A549 (cell line): ENCODE results near the gene PEX11B. TPM values are rescaled to one million over a fixed set of nuclear protein-coding genes. Genes with fewer than 3 reads are reported as not detected.

Experiments
- ATAC-seq, 2 experiments: fragments of 200-7000 bp in 1 of 2; fragments of >200 bp in 1 of 2; cut with Nextera tagmentation in 1 of 2; cut with Tn5 transposase in 1 of 2; 3 replicates each; pipeline versions ENCODE4 v1.8.0 to v1.9.1; 2018 to 2020; ENCODE audit warnings: mild to moderate bottlenecking in 1 of 2, moderate library complexity in 1 of 2
- CTCF ChIA-PET: fragments of 300-600 bp; sonication (Branson Sonifier 250); formaldehyde crosslinking; extraction: SDS; loops from one replicate; lab custom pipeline; 2021; ENCODE audit warnings: antibody characterized with exemption, inconsistent platforms; lab: Yijun Ruan, JAX
- POLR2A ChIA-PET: fragments of 350-600 bp; formaldehyde crosslinking; extraction: SDS; loops from one replicate; lab custom pipeline; 2021; ENCODE audit warnings: antibody characterized with exemption, inconsistent platforms; lab: Yijun Ruan, JAX
- DNase-seq, 2 experiments: peaks; one replicate each; pipeline versions ENCODE4 v3.0.0 to v3.0.0-alpha.2; 2011 to 2016; ENCODE audit warnings: low read depth in 1 of 2, low spot score in 1 of 2
- FAIRE-seq: peaks from 2 replicates; lab custom pipeline; 2011; peaks lifted over from hg19 to GRCh38; lab: Jason Lieb, UNC
- H3K27ac ChIP-seq, 2 experiments: fragments of >200 bp; sonication (Bioruptor Twin); formaldehyde crosslinking; 3 replicates each; pipeline ENCODE4 v1.5.1; 2016 to 2017
- H3K4me1 ChIP-seq: fragments of >200 bp; sonication (Bioruptor Twin); formaldehyde crosslinking; 3 replicates; pipeline ENCODE4 v1.6.1; 2016
- H3K4me2 ChIP-seq: fragments of >200 bp; sonication (Bioruptor Twin); formaldehyde crosslinking; 3 replicates; pipeline ENCODE4 v1.6.1; 2016
- H3K4me3 ChIP-seq: fragments of >200 bp; sonication (Bioruptor Twin); formaldehyde crosslinking; 3 replicates; pipeline ENCODE4 v1.5.1; 2016
- H3K9me3 ChIP-seq: fragments of >200 bp; sonication (Bioruptor Twin); formaldehyde crosslinking; 3 replicates; pipeline ENCODE4 v1.6.1; 2016
- BCL3 ChIP-seq: fragments of >200 bp; sonication (Bioruptor Twin); formaldehyde crosslinking; IDR thresholded peaks from 3 replicates; pipeline ENCODE4 v1.6.1; 2016
- CBX2 ChIP-seq: fragments of 200-600 bp; sonication (generic); IDR thresholded peaks from 2 replicates; pipeline ENCODE4 v1.6.1; 2016; ENCODE audit warnings: low read depth, mild to moderate bottlenecking, borderline replicate concordance
- CEBPB ChIP-seq, 2 experiments: fragments of >200 bp in 1 of 2; sonication (Bioruptor Twin) in 1 of 2; formaldehyde crosslinking in 1 of 2; IDR thresholded peaks; 2 replicates each; pipeline ENCODE4 v1.6.1; 2012 to 2016
- CHD2 ChIP-seq: fragments of 150-350 bp; IDR thresholded peaks from 2 replicates; pipeline ENCODE4 v1.6.1; 2014; ENCODE audit warnings: low read length; ENCODE audit not compliant: partially characterized antibody
- EP300 ChIP-seq, 2 experiments: fragments of >200 bp; sonication (Bioruptor Twin); formaldehyde crosslinking; IDR thresholded peaks; 2 replicates in 1 of 2; 3 replicates in 1 of 2; pipeline ENCODE4 v1.6.1; 2016 to 2017
- ESRRA ChIP-seq: fragments of 150-350 bp; IDR thresholded peaks from 2 replicates; pipeline ENCODE4 v1.6.1; 2014; ENCODE audit warnings: mild to moderate bottlenecking, low read length, borderline replicate concordance
- FOXS1 ChIP-seq: fragments of 250-450 bp; sonication (Bioruptor Pico); IDR thresholded peaks from 2 replicates; pipeline ENCODE4 v1.5.0; 2020; ENCODE audit warnings: mild to moderate bottlenecking, moderate library complexity
- HDAC2 ChIP-seq: fragments of 200-600 bp; sonication (generic); IDR thresholded peaks from 2 replicates; pipeline ENCODE4 v1.6.1; 2016
- HOXB13 ChIP-seq: fragments of 250-450 bp; sonication (Bioruptor Pico); IDR thresholded peaks from 2 replicates; pipeline ENCODE4 v1.5.0; 2020; ENCODE audit warnings: low read depth, mild to moderate bottlenecking, moderate library complexity
- JUN ChIP-seq, 2 experiments: fragments of >200 bp; sonication (Bioruptor Twin); formaldehyde crosslinking; IDR thresholded peaks; 2 replicates in 1 of 2; 3 replicates in 1 of 2; pipeline ENCODE4 v1.6.1; 2016 to 2017
- MAX ChIP-seq: IDR thresholded peaks from 2 replicates; pipeline ENCODE4 v1.6.1; 2012
- MYC ChIP-seq: IDR thresholded peaks from 2 replicates; pipeline ENCODE4 v1.6.1; 2012; ENCODE audit warnings: mild to moderate bottlenecking, inconsistent platforms, low read length, improper control_type of control experiment, borderline replicate concordance
- PHF8 ChIP-seq: fragments of 200-600 bp; sonication (generic); IDR thresholded peaks from 2 replicates; pipeline ENCODE4 v1.6.1; 2016; ENCODE audit warnings: low read depth, mild to moderate bottlenecking, antibody characterized with exemption, moderate library complexity, borderline replicate concordance
- POLR2A ChIP-seq: IDR thresholded peaks from 2 replicates; pipeline ENCODE4 v1.6.1; 2012; ENCODE audit warnings: mild to moderate bottlenecking, low read length
- RARB ChIP-seq: fragments of 250-450 bp; sonication (Bioruptor Pico); IDR thresholded peaks from 2 replicates; pipeline ENCODE4 v1.8.0; 2021; ENCODE audit warnings: mild to moderate bottlenecking, moderate library complexity
- RCOR1 ChIP-seq: fragments of 150-350 bp; IDR thresholded peaks from 2 replicates; pipeline ENCODE4 v1.6.1; 2014; ENCODE audit warnings: antibody characterized with exemption, low read length, low read depth
- ZFP36 ChIP-seq: fragments of 450-650 bp; IDR thresholded peaks from 2 replicates; pipeline ENCODE4 v1.6.1; 2014; ENCODE audit warnings: borderline replicate concordance; ENCODE audit not compliant: partially characterized antibody
- ZNF302 ChIP-seq: fragments of 250-450 bp; sonication (Bioruptor Pico); IDR thresholded peaks from 2 replicates; pipeline ENCODE4 v1.9.0; 2021; ENCODE audit warnings: inconsistent platforms, mild to moderate bottlenecking, moderate library complexity
- WGBS: methylation state at CpG from one replicate; pipeline ENCODE4 v1.1.6; 2017; ENCODE audit errors: missing lambda C conversion rate; 5-methylcytosine and 5-hydroxymethylcytosine counted together
- polyA plus RNA-seq, 4 experiments: library from polyadenylated mRNA; depleted of rRNA in 3 of 4; stranded (reverse); fragments of >200 nt; fragmentation: RNase III in 1 of 4; extraction: RNeasy Plus Mini Kit Qiagen cat#74134 plus additional on column Dnase treatment in 1 of 4; gene quantifications; 2 replicates in 3 of 4; 3 replicates in 1 of 4; pipeline ENCODE4 v1.2.3, GENCODE V29; 2011 to 2017

The PEX11B gene
- polyA plus RNA-seq, 2 of the 4 experiments (the other 2 are of a cell fraction): 13.9 to 40.6 TPM

GRCh38 chr1:145960468-145961108 lies 42.1 kb upstream of the PEX11B start:
- peak; percentile 45 to 70 for ATAC-seq
- no peak for FAIRE-seq
- peaks cover 58% of the 10 kb centered on the region for H3K4me1 ChIP-seq

GRCh38 chr1:145959957-145960467 lies 41.5 kb upstream of the PEX11B start:
- ATAC-seq: peak; percentile 0; a peak in 4 of 6 replicates
- TF ChIP-seq FOXS1 (CRISPR knock-in tag): no peak
- no peak for TF ChIP-seq MYC
- TF ChIP-seq HOXB13 (CRISPR knock-in tag): no peak
- peak overlapping the region; percentile 92 for H3K4me2 ChIP-seq
- peak overlapping the region; percentile 73 for H3K4me3 ChIP-seq
- no peak for DNase-seq
- no peak for FAIRE-seq
- 49% methylated on average over 2 of the region's 12 CpGs for WGBS
- peak overlapping the region; percentile 82 to 85 for H3K27ac ChIP-seq
- CTCF ChIA-PET: interaction anchor here (1.8 to 3.1 kb wide), 2 partner anchors 17 to 47 kb away, joined by 4 to 18 read pairs; no protein-coding TSS in a partner anchor
- POLR2A ChIA-PET: interaction anchor here (0.8 to 3.8 kb wide), 2 partner anchors 33 to 41 kb away, joined by 5 to 62 read pairs; partner anchors contain the start of genes PEX11B and RBM8A
- H3K9me3 ChIP-seq: no peaks in the 10 kb centered on the region
- peaks cover 56% of the 10 kb centered on the region for H3K4me1 ChIP-seq

More at GRCh38 chr1:145960468-145961108, 42.1 kb upstream of the PEX11B start:
- ChIA-PET CTCF (interaction anchor here (1.8 kb wide), 1 partner anchor 47 kb away, joined by 4 read pairs; no protein-coding TSS in a partner anchor), POLR2A (interaction anchor here (0.8 to 3.8 kb wide), 2 partner anchors 33 to 42 kb away, joined by 5 to 62 read pairs; partner anchors contain the start of genes PEX11B and RBM8A)
- H3K9me3 ChIP-seq: no peaks in the 10 kb centered on the region
- peak; percentile 67 to 91 for DNase-seq
- 4% methylated on average over 21 of the region's 44 CpGs for WGBS
- H3K27ac ChIP-seq: peak overlapping the region; percentile 82 to 85
- peak overlapping the region; percentile 92 for H3K4me2 ChIP-seq
- H3K4me3 ChIP-seq: peak overlapping the region; percentile 73
- TF ChIP-seq RCOR1 (no peak), PHF8 (peak; percentile 36), ZFP36 (no peak), RARB (CRISPR knock-in tag) (0 out of 2 replicates have a peak, but pooled peaks have one; percentile 37), JUN (IDR thresholded peaks at IDR 0.05) (peak in 1 of 2 experiments; percentile 55; a peak in 1 of 5 replicates), MAX (0 out of 2 replicates have a peak, but pooled peaks have one; percentile 17), POLR2A (peak; percentile 63), BCL3 (peak; percentile 15; the same call in 1 of the 3 replicates)

GRCh38 chr1:145959333-145959732 lies 40.8 kb upstream of the PEX11B start:
- DNase-seq: no peak
- ChIA-PET CTCF (interaction anchor here (1.8 to 3.9 kb wide), 6 partner anchors 16 to 113 kb away, joined by 4 to 18 read pairs (median 10); partner anchors contain the start of genes NUDT17 and RBM8A), POLR2A (interaction anchor here (3.8 kb wide), 1 partner anchor 32 kb away, joined by 62 read pairs; the partner anchor contains the start of gene RBM8A)
- no peak overlapping the region for H3K4me3 ChIP-seq
- H3K4me1 ChIP-seq: peaks cover 56% of the 10 kb centered on the region
- no peak overlapping the region; the same call in 2 of the 3 replicates for H3K4me2 ChIP-seq
- no peak for ATAC-seq
- H3K27ac ChIP-seq: no peak overlapping the region; a peak in 1 of 6 replicates
- TF ChIP-seq CHD2: no peak
- TF ChIP-seq ESRRA: no peak
- TF ChIP-seq EP300 (IDR thresholded peaks at IDR 0.05): no peak
- no peak for TF ChIP-seq PHF8
- no peak for TF ChIP-seq HDAC2
- no peak for TF ChIP-seq POLR2A
- no peak for TF ChIP-seq ZNF302 (CRISPR knock-in tag)
- TF ChIP-seq MYC: no peak
- TF ChIP-seq CEBPB (IDR thresholded peaks at IDR 0.05): no peak
- no peak for TF ChIP-seq CBX2
- no peaks in the 10 kb centered on the region for H3K9me3 ChIP-seq
- no peak for FAIRE-seq
